Activated naive CD8-positive, alpha-beta T cell treated with anti-CD3 and anti-CD28 coated beads, Interleukin-2, amount 50 U/mL, for 24 hours (primary cell): ENCODE data around the gene SDS.

Source experiments
- ATAC-seq: fragments of 150-1000 bp; cut with Tn5 transposase; one replicate; pipeline ENCODE4 v1.10.0; 2021
- DNase-seq: peaks from one replicate; pipeline ENCODE4 v3.0.0; 2021
- H3K27ac Mint-ChIP-seq: one replicate; pipeline ENCODE4 v1.8.0; 2021; ENCODE audit warnings: mild to moderate bottlenecking, mixed read lengths
- H3K27me3 Mint-ChIP-seq: one replicate; pipeline ENCODE4 v1.8.0; 2021; ENCODE audit warnings: mixed read lengths
- H3K36me3 Mint-ChIP-seq: one replicate; pipeline ENCODE4 v1.8.0; 2021; ENCODE audit warnings: low read depth, mixed read lengths
- H3K4me1 Mint-ChIP-seq: one replicate; pipeline ENCODE4 v1.8.0; 2021; ENCODE audit warnings: mixed read lengths
- H3K4me3 Mint-ChIP-seq: one replicate; pipeline ENCODE4 v1.8.0; 2021; ENCODE audit warnings: mild to moderate bottlenecking, moderate library complexity, mixed read lengths
- H3K9me3 Mint-ChIP-seq: one replicate; pipeline ENCODE4 v1.8.0; 2021; ENCODE audit warnings: mixed read lengths

The SDS gene

GRCh38 chr12:113397497-113398197, 6.0 kb downstream of the SDS start:
- H3K27me3 Mint-ChIP-seq, result peaks cover 4% of the 10 kb centered on the region
- no peaks in the 10 kb centered on the region for H3K9me3 Mint-ChIP-seq
- H3K4me3 Mint-ChIP-seq, result no peak overlapping the region
- H3K27ac Mint-ChIP-seq, result no peak overlapping the region
- ATAC-seq (no peak), DNase-seq (no peak)
- no peaks in the 10 kb centered on the region for H3K36me3 Mint-ChIP-seq
- no peaks in the 10 kb centered on the region for H3K4me1 Mint-ChIP-seq

GRCh38 chr12:113396828-113397496, 6.7 kb downstream of the SDS start:
- DNase-seq (no peak), ATAC-seq (no peak)
- Mint-ChIP-seq H3K4me1 (no peaks in the 10 kb centered on the region), H3K4me3 (no peak overlapping the region), H3K27me3 (peaks cover 4% of the 10 kb centered on the region), H3K36me3 (no peaks in the 10 kb centered on the region), H3K9me3 (no peaks in the 10 kb centered on the region), H3K27ac (no peak overlapping the region)

- H3K4me3 Mint-ChIP-seq, result no peak overlapping the region
- no peak for ATAC-seq
- H3K27me3 Mint-ChIP-seq, result peaks cover 4% of the 10 kb centered on the region
Observed at GRCh38 chr12:113396200-113396599, 7.5 kb downstream of the SDS start.

GRCh38 chr12:113395119-113395518, 8.6 kb downstream of the SDS start:
- no peaks in the 10 kb centered on the region for H3K9me3 Mint-ChIP-seq
- no peaks in the 10 kb centered on the region for H3K4me1 Mint-ChIP-seq
- H3K36me3 Mint-ChIP-seq, result no peaks in the 10 kb centered on the region
- H3K27me3 Mint-ChIP-seq, result peaks cover 2% of the 10 kb centered on the region
- H3K27ac Mint-ChIP-seq, result no peak overlapping the region
- no peak for ATAC-seq
- H3K4me3 Mint-ChIP-seq, result no peak overlapping the region
- DNase-seq, result no peak

More at GRCh38 chr12:113396200-113396599, 7.5 kb downstream of the SDS start:
- no peak overlapping the region for H3K27ac Mint-ChIP-seq
- H3K4me1 Mint-ChIP-seq, result no peaks in the 10 kb centered on the region
- DNase-seq, result no peak
- no peaks in the 10 kb centered on the region for H3K9me3 Mint-ChIP-seq
- H3K36me3 Mint-ChIP-seq, result no peaks in the 10 kb centered on the region

GRCh38 chr12:113393749-113394148, 9.9 kb downstream of the SDS start:
- DNase-seq, result no peak
- H3K27ac Mint-ChIP-seq, result no peak overlapping the region
- peaks cover 2% of the 10 kb centered on the region for H3K27me3 Mint-ChIP-seq
- no peaks in the 10 kb centered on the region for H3K36me3 Mint-ChIP-seq
- H3K4me1 Mint-ChIP-seq, result no peaks in the 10 kb centered on the region
- no peaks in the 10 kb centered on the region for H3K9me3 Mint-ChIP-seq
- ATAC-seq, result no peak
- no peak overlapping the region for H3K4me3 Mint-ChIP-seq

- Mint-ChIP-seq H3K27me3 (peaks cover 2% of the 10 kb centered on the region), H3K27ac (no peak overlapping the region), H3K9me3 (no peaks in the 10 kb centered on the region), H3K4me1 (no peaks in the 10 kb centered on the region), H3K36me3 (no peaks in the 10 kb centered on the region), H3K4me3 (no peak overlapping the region)
- DNase-seq (no peak), ATAC-seq (no peak)
Observed at GRCh38 chr12:113392988-113393579, 10.6 kb downstream of the SDS start.

- Mint-ChIP-seq H3K36me3 (no peaks in the 10 kb centered on the region), H3K27ac (no peak overlapping the region), H3K4me3 (no peak overlapping the region), H3K9me3 (no peaks in the 10 kb centered on the region), H3K4me1 (no peaks in the 10 kb centered on the region), H3K27me3 (no peaks in the 10 kb centered on the region)
- ATAC-seq, result no peak
- DNase-seq, result no peak
Observed at GRCh38 chr12:113392520-113392919, 11.2 kb downstream of the SDS start.

- no peaks in the 10 kb centered on the region for H3K9me3 Mint-ChIP-seq
Observed at GRCh38 chr12:113391650-113392337, 11.9 kb downstream of the SDS start.

GRCh38 chr12:113391145-113391544, 12.5 kb downstream of the SDS start:
- H3K36me3 Mint-ChIP-seq, result no peaks in the 10 kb centered on the region
- DNase-seq, result no peak
- H3K4me1 Mint-ChIP-seq, result no peaks in the 10 kb centered on the region
- no peaks in the 10 kb centered on the region for H3K27me3 Mint-ChIP-seq
- no peak overlapping the region for H3K27ac Mint-ChIP-seq
- H3K9me3 Mint-ChIP-seq, result no peaks in the 10 kb centered on the region
- no peak for ATAC-seq
- no peak overlapping the region for H3K4me3 Mint-ChIP-seq

More at GRCh38 chr12:113391650-113392337, 11.9 kb downstream of the SDS start:
- DNase-seq, result no peak
- no peak overlapping the region for H3K27ac Mint-ChIP-seq
- no peak overlapping the region for H3K4me3 Mint-ChIP-seq
- H3K36me3 Mint-ChIP-seq, result no peaks in the 10 kb centered on the region
- H3K4me1 Mint-ChIP-seq, result no peaks in the 10 kb centered on the region
- no peak for ATAC-seq
- no peaks in the 10 kb centered on the region for H3K27me3 Mint-ChIP-seq

GRCh38 chr12:113390064-113391043, 13.3 kb downstream of the SDS start:
- Mint-ChIP-seq H3K27ac (no peak overlapping the region), H3K4me1 (no peaks in the 10 kb centered on the region), H3K36me3 (no peaks in the 10 kb centered on the region), H3K4me3 (no peak overlapping the region), H3K9me3 (no peaks in the 10 kb centered on the region), H3K27me3 (no peaks in the 10 kb centered on the region)
- ATAC-seq (no peak), DNase-seq (no peak)

GRCh38 chr12:113388351-113388750, 15.3 kb downstream of the SDS start:
- Mint-ChIP-seq H3K4me1 (no peaks in the 10 kb centered on the region), H3K4me3 (no peak overlapping the region), H3K27me3 (no peaks in the 10 kb centered on the region), H3K36me3 (no peaks in the 10 kb centered on the region), H3K9me3 (no peaks in the 10 kb centered on the region), H3K27ac (no peak overlapping the region)
- ATAC-seq (no peak), DNase-seq (no peak)

GRCh38 chr12:113387631-113388030, 16.1 kb downstream of the SDS start:
- Mint-ChIP-seq H3K27ac (no peak overlapping the region), H3K36me3 (no peaks in the 10 kb centered on the region), H3K9me3 (no peaks in the 10 kb centered on the region), H3K4me1 (no peaks in the 10 kb centered on the region), H3K27me3 (no peaks in the 10 kb centered on the region), H3K4me3 (no peak overlapping the region)
- DNase-seq, result no peak
- no peak for ATAC-seq

GRCh38 chr12:113386866-113387566, 16.7 kb downstream of the SDS start:
- Mint-ChIP-seq H3K4me1 (no peaks in the 10 kb centered on the region), H3K27ac (no peak overlapping the region), H3K9me3 (no peaks in the 10 kb centered on the region), H3K36me3 (no peaks in the 10 kb centered on the region), H3K4me3 (no peak overlapping the region), H3K27me3 (no peaks in the 10 kb centered on the region)
- ATAC-seq, result no peak
- no peak for DNase-seq
